COLO668 (cell line): ENCODE results near the gene INPP4B.
"Not testable (repeated sequence)": the region's sequence is repeated elsewhere in the genome, so short reads cannot be mapped to it uniquely, and the experiment has no call there.

Source experiments
- DNase-seq: peaks from one replicate; lab custom pipeline; 2025; ENCODE audit not compliant: unreplicated experiment; lab: John Stamatoyannopoulos, UW

INPP4B gene

GRCh38 chr4:142419712-142420111 lies 426.4 kb downstream of the INPP4B start:
- DNase-seq, result no peak

GRCh38 chr4:142418697-142419096 lies 427.4 kb downstream of the INPP4B start:
- DNase-seq, result no peak

GRCh38 chr4:142416711-142417275 lies 429.3 kb downstream of the INPP4B start:
- DNase-seq, result no peak

GRCh38 chr4:142416121-142416520 lies 430.0 kb downstream of the INPP4B start:
- no peak for DNase-seq

- no peak for DNase-seq
Measured at GRCh38 chr4:142414366-142414990, 431.6 kb downstream of the INPP4B start.

- no peak for DNase-seq
Measured at GRCh38 chr4:142413485-142413884, 432.6 kb downstream of the INPP4B start.

- no peak for DNase-seq
Measured at GRCh38 chr4:142411993-142412392, 434.1 kb downstream of the INPP4B start.

- DNase-seq, result no peak
Measured at GRCh38 chr4:142408003-142408441, 438.1 kb downstream of the INPP4B start.

- no peak for DNase-seq
Measured at GRCh38 chr4:142407596-142407995, 438.5 kb downstream of the INPP4B start.

GRCh38 chr4:142406917-142407501 lies 439.1 kb downstream of the INPP4B start:
- no peak for DNase-seq

GRCh38 chr4:142406499-142406835 lies 439.6 kb downstream of the INPP4B start:
- DNase-seq, result no peak

- DNase-seq, result no peak
Measured at GRCh38 chr4:142405695-142406498, 440.2 kb downstream of the INPP4B start.

- no peak for DNase-seq
Measured at GRCh38 chr4:142405021-142405694, 440.9 kb downstream of the INPP4B start.

GRCh38 chr4:142404191-142404611 lies 441.9 kb downstream of the INPP4B start:
- no peak for DNase-seq

- DNase-seq, result no peak
Measured at GRCh38 chr4:142402900-142403299, 443.2 kb downstream of the INPP4B start.

GRCh38 chr4:142402156-142402555 lies 443.9 kb downstream of the INPP4B start:
- DNase-seq, result no peak

GRCh38 chr4:142397364-142397991 lies 448.6 kb downstream of the INPP4B start:
- not testable (repeated sequence) for DNase-seq

- DNase-seq, result no peak
Measured at GRCh38 chr4:142396279-142396678, 449.8 kb downstream of the INPP4B start.

GRCh38 chr4:142393127-142393526 lies 453.0 kb downstream of the INPP4B start:
- no peak for DNase-seq

- DNase-seq, result no peak
Measured at GRCh38 chr4:142386856-142387255, 459.2 kb downstream of the INPP4B start.

GRCh38 chr4:142386449-142386848 lies 459.7 kb downstream of the INPP4B start:
- DNase-seq, result no peak
